HG03469 (cell line): ENCODE data around the gene ZNF384.

Experiments used
- ATAC-seq: cut with Tn5 transposase; IDR thresholded peaks from one replicate; pipeline ENCODE4 v1.9.1; 2021; ENCODE audit warnings: mild to moderate bottlenecking, moderate library complexity, moderate number of reproducible peaks; ENCODE audit not compliant: unreplicated experiment

ZNF384 gene

GRCh38 chr12:6630736-6631135 lies 58.4 kb downstream of the ZNF384 start:
- no peak for ATAC-seq

GRCh38 chr12:6627616-6628015 lies 61.6 kb downstream of the ZNF384 start:
- ATAC-seq = no peak

- no peak for ATAC-seq
Observed at GRCh38 chr12:6626654-6627283, 62.4 kb downstream of the ZNF384 start.

- no peak for ATAC-seq
Observed at GRCh38 chr12:6620885-6621274, 68.3 kb downstream of the ZNF384 start.

GRCh38 chr12:6620137-6620884 lies 68.9 kb downstream of the ZNF384 start:
- no peak for ATAC-seq

GRCh38 chr12:6618483-6619225 lies 70.5 kb downstream of the ZNF384 start:
- ATAC-seq = no peak
